CD4-positive, alpha-beta T cell treated with Interleukin-10 for 1 hour (primary cell): ENCODE data around the gene LRRN4CL.
"Not testable (repeated sequence)": the region's sequence is repeated elsewhere in the genome, so short reads cannot be mapped to it uniquely, and the experiment has no call there.

ENCODE experiments used
- DNase-seq: peaks from one replicate; pipeline ENCODE4 v3.0.0-alpha.2; 2020

Gene LRRN4CL

GRCh38 chr11:62675415-62675814 lies 13.9 kb downstream of the LRRN4CL start:
- DNase-seq = not testable (repeated sequence)

- no peak for DNase-seq
Measured at GRCh38 chr11:62673196-62673525, 16.2 kb downstream of the LRRN4CL start.

GRCh38 chr11:62671608-62672389 lies 17.5 kb downstream of the LRRN4CL start, which contains the start of the genes LBHD1 and UQCC3:
Gene LBHD1, minus strand, starts transcription at chr11:62672267. Its CDS starts 2,236 bp downstream, at chr11:62670031.
Gene UQCC3, plus strand, starts transcription at chr11:62671673. Its CDS starts 73 bp downstream, at chr11:62671746.
- peak; percentile 83 for DNase-seq

GRCh38 chr11:62671236-62671607 lies 18.1 kb downstream of the LRRN4CL start:
- DNase-seq = no peak

GRCh38 chr11:62669420-62670161 lies 19.7 kb downstream of the LRRN4CL start:
- no peak for DNase-seq

GRCh38 chr11:62667460-62667859 lies 21.9 kb downstream of the LRRN4CL start:
- no peak for DNase-seq

GRCh38 chr11:62666259-62666926 lies 22.9 kb downstream of the LRRN4CL start:
- no peak for DNase-seq

GRCh38 chr11:62665599-62666258 lies 23.6 kb downstream of the LRRN4CL start:
- peak; percentile 71 for DNase-seq

GRCh38 chr11:62665075-62665598 lies 24.2 kb downstream of the LRRN4CL start, which contains the start of the genes C11orf98 and CSKMT:
Gene C11orf98, minus strand, starts transcription at chr11:62665210. Its CDS starts 41 bp downstream, at chr11:62665169.
Gene CSKMT, plus strand, starts transcription at chr11:62665312. Its CDS starts 568 bp downstream, at chr11:62665880.
- peak; percentile 97 for DNase-seq

- DNase-seq = peak; percentile 62
Measured at GRCh38 chr11:62664405-62665074, 24.8 kb downstream of the LRRN4CL start.

GRCh38 chr11:62656796-62657429 lies 32.4 kb downstream of the LRRN4CL start:
- DNase-seq = no peak

- DNase-seq = no peak
Measured at GRCh38 chr11:62654297-62654696, 35.0 kb downstream of the LRRN4CL start.

GRCh38 chr11:62652161-62653006 lies 36.9 kb downstream of the LRRN4CL start:
- DNase-seq = peak; percentile 75

- DNase-seq = not testable (repeated sequence)
Measured at GRCh38 chr11:62650283-62650682, 39.0 kb downstream of the LRRN4CL start.

- no peak for DNase-seq
Measured at GRCh38 chr11:62649486-62649885, 39.8 kb downstream of the LRRN4CL start.

GRCh38 chr11:62648967-62649364 lies 40.4 kb downstream of the LRRN4CL start:
- DNase-seq = no peak

- no peak for DNase-seq
Measured at GRCh38 chr11:62648185-62648966, 41.0 kb downstream of the LRRN4CL start.

GRCh38 chr11:62647609-62648005 lies 41.7 kb downstream of the LRRN4CL start:
- no peak for DNase-seq

GRCh38 chr11:62646825-62647608 lies 42.3 kb downstream of the LRRN4CL start:
- no peak for DNase-seq
